Sigmoid colon (tissue), 4 donors: ENCODE measurements around the gene UROC1.

Source experiments
- EP300 ChIP-seq, 4 donors: sonication (generic); formaldehyde crosslinking; IDR thresholded peaks; one replicate each; pipeline ENCODE4 v1.6.1; 2017; ENCODE audit warnings: antibody characterized with exemption in 4 of 4
- POLR2A ChIP-seq, 2 donors: fragments of 450-650 bp; IDR thresholded peaks; one replicate each; pipeline ENCODE4 v1.6.1; 2016; ENCODE audit warnings: antibody characterized with exemption in 2 of 2, mild to moderate bottlenecking in 2 of 2, moderate library complexity in 2 of 2
- TF ChIP-seq, protein P1 (sequence below), 4 experiments: fragments of 450-650 bp in 3 of 4; fragments of 200-600 bp in 1 of 4; IDR thresholded peaks; one replicate each; pipeline ENCODE4 v1.5.1; 2016 to 2019; ENCODE audit warnings: antibody characterized with exemption in 4 of 4, mild to moderate bottlenecking in 3 of 4, moderate library complexity in 2 of 4

- TF ChIP-seq, protein P1, sequence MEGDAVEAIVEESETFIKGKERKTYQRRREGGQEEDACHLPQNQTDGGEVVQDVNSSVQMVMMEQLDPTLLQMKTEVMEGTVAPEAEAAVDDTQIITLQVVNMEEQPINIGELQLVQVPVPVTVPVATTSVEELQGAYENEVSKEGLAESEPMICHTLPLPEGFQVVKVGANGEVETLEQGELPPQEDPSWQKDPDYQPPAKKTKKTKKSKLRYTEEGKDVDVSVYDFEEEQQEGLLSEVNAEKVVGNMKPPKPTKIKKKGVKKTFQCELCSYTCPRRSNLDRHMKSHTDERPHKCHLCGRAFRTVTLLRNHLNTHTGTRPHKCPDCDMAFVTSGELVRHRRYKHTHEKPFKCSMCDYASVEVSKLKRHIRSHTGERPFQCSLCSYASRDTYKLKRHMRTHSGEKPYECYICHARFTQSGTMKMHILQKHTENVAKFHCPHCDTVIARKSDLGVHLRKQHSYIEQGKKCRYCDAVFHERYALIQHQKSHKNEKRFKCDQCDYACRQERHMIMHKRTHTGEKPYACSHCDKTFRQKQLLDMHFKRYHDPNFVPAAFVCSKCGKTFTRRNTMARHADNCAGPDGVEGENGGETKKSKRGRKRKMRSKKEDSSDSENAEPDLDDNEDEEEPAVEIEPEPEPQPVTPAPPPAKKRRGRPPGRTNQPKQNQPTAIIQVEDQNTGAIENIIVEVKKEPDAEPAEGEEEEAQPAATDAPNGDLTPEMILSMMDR (IDR thresholded peaks at IDR 0.05), result no peak
- TF ChIP-seq EP300 (IDR thresholded peaks at IDR 0.05), result no peak
- no peak for TF ChIP-seq POLR2A (IDR thresholded peaks at IDR 0.05)
Measured at GRCh38 chr3:126495786-126496185, 21.8 kb downstream of the UROC1 start.
